Lower lobe of right lung (tissue), 2 donors: ENCODE results near the gene PKNOX2. TPM values are rescaled to one million over a fixed set of nuclear protein-coding genes. Genes with fewer than 3 reads are reported as not detected.

Experiments
- ATAC-seq, 2 donors: fragments of 200-7000 bp; cut with Tn5 transposase; one replicate each; pipeline ENCODE4 v1.9.1; 2020 to 2022; ENCODE audit warnings: mild to moderate bottlenecking in 2 of 2, moderate library complexity in 2 of 2
- DNase-seq: peaks from one replicate; pipeline ENCODE4 v3.0.0-alpha.2; 2020
- H3K27ac ChIP-seq: fragments of 200-600 bp; one replicate; pipeline ENCODE4 v1.8.0; 2022
- H3K27me3 ChIP-seq: fragments of 200-600 bp; one replicate; pipeline ENCODE4 v1.8.0; 2022; ENCODE audit warnings: low read depth
- H3K36me3 ChIP-seq: fragments of 200-600 bp; one replicate; pipeline ENCODE4 v1.8.0; 2022; ENCODE audit warnings: mild to moderate bottlenecking
- H3K4me1 ChIP-seq: fragments of 200-600 bp; one replicate; pipeline ENCODE4 v1.8.0; 2022
- H3K4me3 ChIP-seq: fragments of 200-600 bp; one replicate; pipeline ENCODE4 v1.8.0; 2022; ENCODE audit warnings: mild to moderate bottlenecking
- H3K9me3 ChIP-seq: fragments of 200-600 bp; one replicate; pipeline ENCODE4 v1.8.0; 2022
- CTCF ChIP-seq: fragments of 200-600 bp; IDR thresholded peaks from one replicate; pipeline ENCODE4 v1.8.0; 2022; ENCODE audit warnings: antibody characterized with exemption, mild to moderate bottlenecking
- intact Hi-C: fragments of 100-400 bp; cut with DNase I; formaldehyde crosslinking; loops from one replicate; pipeline ENCODE4 v1.11.0; 2022
- total RNA-seq: library from RNA; stranded (reverse); fragmentation: NEBNext Ultra II Directional; extraction: Animal tissue kit (Norgen Biotek cat#: 25700); gene quantifications from one replicate; pipeline ENCODE4 v1.2.1, GENCODE V29; 2021
- donor health status: DM: no; HTN: yes; CAD: no; lungs with severe emphysema.

Gene PKNOX2
- total RNA-seq, 1 donor from 2014 or later, result 14.4 TPM

DNA sequence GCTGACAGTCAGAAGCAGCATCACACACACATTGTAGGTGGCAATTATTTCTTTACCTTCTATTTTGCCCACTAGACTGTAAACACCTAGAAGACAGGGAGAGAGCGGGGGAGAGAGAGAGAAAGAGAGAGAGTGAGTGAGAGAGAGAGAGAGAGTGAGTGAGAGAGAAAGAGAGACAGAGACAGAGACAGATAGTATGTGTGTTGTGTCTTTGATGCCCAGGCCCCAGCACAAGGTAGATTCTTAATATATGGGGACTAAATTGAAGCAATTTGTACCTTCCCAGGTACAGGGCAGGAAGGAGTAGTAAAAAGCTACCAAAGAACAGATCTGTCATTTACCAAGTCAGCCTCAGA lies 163.7 kb downstream of the PKNOX2 start:
- ATAC-seq (no peak), DNase-seq (no peak)
- no peaks in the 10 kb centered on the region for H3K4me1 ChIP-seq
- intact Hi-C loops, result no loop called here
- no peaks in the 10 kb centered on the region for H3K36me3 ChIP-seq
- H3K27me3 ChIP-seq, result peaks cover 2% of the 10 kb centered on the region
- no peaks in the 10 kb centered on the region for H3K9me3 ChIP-seq
- no peak for TF ChIP-seq CTCF
- no peak overlapping the region for H3K4me3 ChIP-seq
- no peak overlapping the region for H3K27ac ChIP-seq

GRCh38 chr11:125329786-125330185 lies 165.2 kb downstream of the PKNOX2 start:
- Histone ChIP-seq H3K27ac (no peak overlapping the region), H3K27me3 (no peaks in the 10 kb centered on the region), H3K4me1 (no peaks in the 10 kb centered on the region), H3K4me3 (no peak overlapping the region), H3K9me3 (no peaks in the 10 kb centered on the region), H3K36me3 (no peaks in the 10 kb centered on the region)
- ATAC-seq (no peak), DNase-seq (no peak)
- no peak for TF ChIP-seq CTCF
- intact Hi-C loops, result no loop called here

GRCh38 chr11:125330462-125331325 lies 166.1 kb downstream of the PKNOX2 start:
- Histone ChIP-seq H3K27ac (no peak overlapping the region), H3K27me3 (no peaks in the 10 kb centered on the region), H3K36me3 (no peaks in the 10 kb centered on the region), H3K9me3 (no peaks in the 10 kb centered on the region), H3K4me3 (no peak overlapping the region), H3K4me1 (no peaks in the 10 kb centered on the region)
- DNase-seq (no peak), ATAC-seq (no peak)
- no peak for TF ChIP-seq CTCF
- intact Hi-C loops, result no loop called here

DNA sequence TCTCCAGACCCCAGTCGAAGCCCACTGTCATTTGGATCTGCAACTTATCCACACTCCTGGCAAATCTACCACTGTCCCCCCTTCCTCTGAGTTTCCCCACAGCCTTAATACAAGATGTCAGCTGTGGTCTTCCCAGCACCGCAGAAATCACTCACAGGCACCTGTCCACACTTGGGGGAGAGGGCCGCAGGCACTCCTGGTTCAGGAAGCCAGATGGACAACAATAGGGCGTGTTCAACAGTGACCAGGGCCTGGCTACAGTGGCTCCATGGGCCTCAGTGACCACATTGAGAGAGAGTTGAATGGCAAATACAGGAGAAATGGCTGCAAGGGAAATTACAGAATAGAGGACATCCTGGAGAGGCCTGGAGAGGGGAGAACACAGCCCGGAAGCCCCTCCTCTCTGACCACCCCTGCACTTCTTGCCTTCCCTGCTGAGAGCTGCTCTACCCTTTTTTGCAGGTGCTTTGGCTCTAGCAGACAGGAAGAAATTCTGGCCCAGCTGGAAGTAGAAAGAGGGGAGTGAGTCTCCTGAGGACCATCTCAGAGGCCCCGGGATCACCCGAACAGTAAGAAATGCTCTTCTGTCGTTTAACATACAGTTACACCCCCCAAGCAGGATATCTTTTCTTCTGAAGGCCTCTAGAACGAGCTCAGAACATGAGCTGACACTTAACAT lies 166.9 kb downstream of the PKNOX2 start:
- no peak for TF ChIP-seq CTCF
- Histone ChIP-seq H3K27me3 (no peaks in the 10 kb centered on the region), H3K4me1 (no peaks in the 10 kb centered on the region), H3K9me3 (no peaks in the 10 kb centered on the region), H3K36me3 (no peaks in the 10 kb centered on the region), H3K4me3 (no peak overlapping the region), H3K27ac (no peak overlapping the region)
- ATAC-seq (no peak), DNase-seq (no peak)
- intact Hi-C loops, result no loop called here

DNA sequence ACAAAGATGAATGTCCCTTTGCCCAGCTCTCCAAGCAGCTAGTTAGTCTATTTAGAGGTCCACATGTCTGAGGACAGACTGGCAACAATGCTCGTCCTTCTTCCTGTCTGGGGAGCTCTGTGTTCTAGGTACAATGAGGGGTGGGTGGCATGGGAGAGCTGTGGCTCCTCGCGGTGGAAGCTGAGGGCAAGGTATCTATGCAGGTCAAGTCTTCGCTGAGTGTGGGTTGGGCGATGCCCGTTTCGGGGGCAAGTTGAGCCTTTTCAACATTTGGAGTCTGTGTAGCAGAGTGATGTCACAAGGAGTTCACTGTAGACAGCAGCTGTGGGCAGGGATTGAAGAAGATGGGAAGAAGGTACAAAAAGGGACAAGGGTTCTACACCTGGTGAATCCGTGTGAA lies 168.3 kb downstream of the PKNOX2 start:
- H3K4me3 ChIP-seq, result no peak overlapping the region
- H3K4me1 ChIP-seq, result no peaks in the 10 kb centered on the region
- no peak overlapping the region for H3K27ac ChIP-seq
- ATAC-seq (no peak), DNase-seq (no peak)
- no peak for TF ChIP-seq CTCF
- no peaks in the 10 kb centered on the region for H3K9me3 ChIP-seq
- no peaks in the 10 kb centered on the region for H3K36me3 ChIP-seq
- intact Hi-C loops, result no loop called here
- H3K27me3 ChIP-seq, result no peaks in the 10 kb centered on the region
